ENCODE results near the gene OPN1MW3.
"Not testable (repeated sequence)": the region's sequence is repeated elsewhere in the genome, so short reads cannot be mapped to it uniquely, and the experiment has no call there.

DNA sequence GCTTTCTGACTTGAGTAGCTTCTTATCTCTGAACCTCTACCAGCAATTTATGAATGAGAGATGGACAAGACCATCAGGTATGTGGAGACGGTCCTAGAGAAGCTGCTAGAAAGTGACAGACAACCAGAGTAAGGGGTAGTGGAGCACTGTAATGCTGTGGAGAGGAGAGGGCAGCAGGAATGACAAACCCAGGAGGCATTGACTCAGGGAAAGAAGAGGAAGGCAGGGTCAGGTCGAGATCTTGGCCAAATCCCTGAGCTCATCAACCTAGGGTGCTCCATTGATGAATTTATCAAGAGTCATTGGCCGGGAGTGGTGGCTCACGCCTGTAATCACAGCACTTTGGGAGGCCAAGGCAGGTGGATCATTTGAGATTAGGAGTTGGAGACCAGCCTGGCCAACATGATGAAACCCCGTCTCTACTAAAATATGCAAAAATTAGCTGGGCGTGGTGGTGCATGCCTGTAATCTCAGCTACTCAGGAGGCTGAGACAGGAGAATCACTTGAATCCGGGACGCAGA is 17.3 kb upstream of the OPN1MW3 start:
- TF ChIP-seq, protein P1, sequence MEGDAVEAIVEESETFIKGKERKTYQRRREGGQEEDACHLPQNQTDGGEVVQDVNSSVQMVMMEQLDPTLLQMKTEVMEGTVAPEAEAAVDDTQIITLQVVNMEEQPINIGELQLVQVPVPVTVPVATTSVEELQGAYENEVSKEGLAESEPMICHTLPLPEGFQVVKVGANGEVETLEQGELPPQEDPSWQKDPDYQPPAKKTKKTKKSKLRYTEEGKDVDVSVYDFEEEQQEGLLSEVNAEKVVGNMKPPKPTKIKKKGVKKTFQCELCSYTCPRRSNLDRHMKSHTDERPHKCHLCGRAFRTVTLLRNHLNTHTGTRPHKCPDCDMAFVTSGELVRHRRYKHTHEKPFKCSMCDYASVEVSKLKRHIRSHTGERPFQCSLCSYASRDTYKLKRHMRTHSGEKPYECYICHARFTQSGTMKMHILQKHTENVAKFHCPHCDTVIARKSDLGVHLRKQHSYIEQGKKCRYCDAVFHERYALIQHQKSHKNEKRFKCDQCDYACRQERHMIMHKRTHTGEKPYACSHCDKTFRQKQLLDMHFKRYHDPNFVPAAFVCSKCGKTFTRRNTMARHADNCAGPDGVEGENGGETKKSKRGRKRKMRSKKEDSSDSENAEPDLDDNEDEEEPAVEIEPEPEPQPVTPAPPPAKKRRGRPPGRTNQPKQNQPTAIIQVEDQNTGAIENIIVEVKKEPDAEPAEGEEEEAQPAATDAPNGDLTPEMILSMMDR (IDR thresholded peaks at IDR 0.05), result not testable (repeated sequence)
- TF ChIP-seq POLR2AphosphoS5, POLR2A (IDR thresholded peaks at IDR 0.05): not testable (repeated sequence)

Measured in sigmoid colon (tissue), 4 donors.